ENCODE measurements around the gene GALNT2. TPM values are rescaled to one million over a fixed set of nuclear protein-coding genes. Genes with fewer than 3 reads are reported as not detected.
A peak's percentile ranks its signal among the peaks of the same experiment; 100 is the strongest.

GALNT2 gene
- total and polyA plus RNA-seq, 9 of the 15 experiments (the other 6 are each of a cell fraction or from before 2014, with no cell fraction given) = 1.6 to 106 (median 51.9) TPM

DNA sequence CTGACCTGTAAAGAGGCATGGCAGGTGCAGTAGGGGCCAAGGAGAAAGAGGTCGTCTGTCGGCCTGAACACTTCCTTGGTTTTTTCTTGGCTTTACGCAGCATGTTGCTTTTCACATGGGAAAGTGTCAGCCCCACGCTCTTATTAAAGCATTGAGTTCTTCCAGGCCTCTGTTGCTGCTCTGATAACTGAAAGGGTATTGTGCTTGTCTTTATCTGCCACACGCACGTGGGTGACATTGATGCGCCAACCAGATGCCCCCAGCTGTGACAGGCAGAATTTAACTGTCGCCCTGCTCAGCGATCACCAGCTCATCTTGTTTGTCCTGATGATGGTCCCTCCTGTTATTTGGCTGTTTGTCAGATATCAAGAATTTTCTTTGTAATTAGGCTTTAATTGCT, 76.5 kb downstream of the GALNT2 start (continued):
- peak; percentile 56 for TF ChIP-seq MGA (IDR thresholded peaks at IDR 0.05)
- peak; percentile 75; the same call in 1 of the 2 replicates for TF ChIP-seq LCOR (CRISPR knock-in tag; IDR thresholded peaks at IDR 0.05)
- peak; percentile 61; the same call in 1 of the 2 replicates for TF ChIP-seq BCOR (IDR thresholded peaks at IDR 0.05)
- peak; percentile 86 for TF ChIP-seq DPF2 (IDR thresholded peaks at IDR 0.05)
- no peak for TF ChIP-seq ZNF239 (CRISPR knock-in tag; IDR thresholded peaks at IDR 0.05)
- TF ChIP-seq CHAMP1 (IDR thresholded peaks at IDR 0.05) = no peak
- TF ChIP-seq BRCA1 (IDR thresholded peaks at IDR 0.05) = no peak
- TF ChIP-seq BRCA1 (CRISPR knock-in tag; IDR thresholded peaks at IDR 0.05) = no peak
- TF ChIP-seq NFIC (IDR thresholded peaks at IDR 0.05) = peak; percentile 78
- TF ChIP-seq ASH1L (IDR thresholded peaks at IDR 0.05; ENCODE audit: borderline replicate concordance, low read depth, partially characterized antibody) = no peak
- TF ChIP-seq L3MBTL2 (IDR thresholded peaks at IDR 0.05) = peak; percentile 34; the same call in 1 of the 2 replicates
- peak; percentile 72 for TF ChIP-seq MXI1 (IDR thresholded peaks at IDR 0.05; ENCODE audit: low read depth, low read length)
- no peak for TF ChIP-seq DEAF1 (CRISPR knock-in tag; IDR thresholded peaks at IDR 0.05)
- TF ChIP-seq STAT5A (IDR thresholded peaks at IDR 0.05; ENCODE audit: borderline replicate concordance, low read length) = peak; percentile 82

Measured in K562 (cell line).